Stimulated activated CD4-positive, alpha-beta T cell treated with anti-CD3 and anti-CD28 coated beads, TNF-alpha, amount 100 ng/mL, for 48 hours (primary cell): ENCODE results near the gene MXRA8.
"Not testable (repeated sequence)": the region's sequence is repeated elsewhere in the genome, so short reads cannot be mapped to it uniquely, and the experiment has no call there.

Source experiments
- DNase-seq, 3 donors: peaks; one replicate each; pipeline ENCODE4 v3.0.0-alpha.2; 2020; ENCODE audit warnings: low read depth in 3 of 3

Gene MXRA8

GRCh38 chr1:1393014-1393413 lies 34.7 kb upstream of the MXRA8 start:
- DNase-seq: no peak

GRCh38 chr1:1391225-1391624 lies 32.9 kb upstream of the MXRA8 start:
- no peak for DNase-seq

- no peak for DNase-seq
These were observed 32.3 kb upstream of the MXRA8 start for GRCh38 chr1:1390675-1391074.

GRCh38 chr1:1388078-1388472 lies 29.7 kb upstream of the MXRA8 start:
- DNase-seq: no peak

- no peak for DNase-seq
These were observed 29.0 kb upstream of the MXRA8 start for GRCh38 chr1:1387098-1388077.

- DNase-seq: no peak
These were observed 27.6 kb upstream of the MXRA8 start for GRCh38 chr1:1385931-1386330.

GRCh38 chr1:1385339-1385738 lies 27.0 kb upstream of the MXRA8 start:
- not testable (repeated sequence) for DNase-seq

- no peak for DNase-seq
These were observed 22.9 kb upstream of the MXRA8 start for GRCh38 chr1:1381294-1381693.

GRCh38 chr1:1380860-1381259 lies 22.5 kb upstream of the MXRA8 start:
- DNase-seq: no peak

- DNase-seq: no peak
These were observed 19.3 kb upstream of the MXRA8 start for GRCh38 chr1:1377540-1378205.

GRCh38 chr1:1376551-1377226 lies 18.3 kb upstream of the MXRA8 start:
- DNase-seq: no peak

GRCh38 chr1:1374929-1375662 lies 16.7 kb upstream of the MXRA8 start, which contains the start of gene AURKAIP1:
Gene AURKAIP1 (minus strand): TSS chr1:1375207. CDS start chr1:1374756, 451 bp downstream.
- peak; percentile 92 to 97 (median 93) for DNase-seq

- DNase-seq: no peak
These were observed 16.2 kb upstream of the MXRA8 start for GRCh38 chr1:1374589-1374928.

- no peak for DNase-seq
These were observed 15.6 kb upstream of the MXRA8 start for GRCh38 chr1:1373815-1374588.

- DNase-seq: no peak
These were observed 14.9 kb upstream of the MXRA8 start for GRCh38 chr1:1373051-1373814.

- peak; percentile 52 to 77 (median 72) for DNase-seq
These were observed 13.7 kb upstream of the MXRA8 start for GRCh38 chr1:1371746-1372711.

GRCh38 chr1:1371364-1371745 lies 13.0 kb upstream of the MXRA8 start:
- DNase-seq: no peak

- DNase-seq: no peak
These were observed 12.5 kb upstream of the MXRA8 start for GRCh38 chr1:1370771-1371300.

- not testable (repeated sequence) for DNase-seq
These were observed 11.7 kb upstream of the MXRA8 start for GRCh38 chr1:1370094-1370493.
